Measurements from ENCODE around the gene AUTS2. TPM values are rescaled to one million over a fixed set of nuclear protein-coding genes. Genes with fewer than 3 reads are reported as not detected.

The AUTS2 gene
- total and polyA plus RNA-seq, 2 of the 8 experiments (the other 6 are each of a cell fraction or from before 2014, with no cell fraction given), result 25.9 to 101 TPM

- no peak for TF ChIP-seq CHD7 (IDR thresholded peaks at IDR 0.05; ENCODE audit: insufficient replicate concordance, low read length)
- TF ChIP-seq CTCF (IDR thresholded peaks at IDR 0.05; ENCODE audit: control extremely low read depth in 1 of 3, insufficient read depth in 1 of 3, low read depth in 1 of 3, low read length in 3 of 3), result no peak
- TF ChIP-seq JUND (IDR thresholded peaks at IDR 0.05; ENCODE audit: low read length), result no peak
- TF ChIP-seq TBP (IDR thresholded peaks at IDR 0.05; ENCODE audit: low read depth, low read length), result no peak
- no peak for TF ChIP-seq SUZ12 (IDR thresholded peaks at IDR 0.05; ENCODE audit: low read length)
- no peak for TF ChIP-seq TAF7 (optimal IDR thresholded peaks at IDR 0.05; ENCODE audit: borderline replicate concordance, low read depth, low read length)
- TF ChIP-seq CREB1 (IDR thresholded peaks at IDR 0.05), result no peak
- no peak for TF ChIP-seq USF2 (IDR thresholded peaks at IDR 0.05; ENCODE audit: low read length)
These were observed 858.4 kb downstream of the AUTS2 start (continued) for GRCh38 chr7:70456719-70457118.
